ENCODE measurements around the gene PTPRC.
A peak's percentile ranks its signal among the peaks of the same experiment; 100 is the strongest.

The PTPRC gene

GRCh38 chr1:198657550-198658064, 18.8 kb downstream of the PTPRC start (continued):
- TF ChIP-seq, protein P1, sequence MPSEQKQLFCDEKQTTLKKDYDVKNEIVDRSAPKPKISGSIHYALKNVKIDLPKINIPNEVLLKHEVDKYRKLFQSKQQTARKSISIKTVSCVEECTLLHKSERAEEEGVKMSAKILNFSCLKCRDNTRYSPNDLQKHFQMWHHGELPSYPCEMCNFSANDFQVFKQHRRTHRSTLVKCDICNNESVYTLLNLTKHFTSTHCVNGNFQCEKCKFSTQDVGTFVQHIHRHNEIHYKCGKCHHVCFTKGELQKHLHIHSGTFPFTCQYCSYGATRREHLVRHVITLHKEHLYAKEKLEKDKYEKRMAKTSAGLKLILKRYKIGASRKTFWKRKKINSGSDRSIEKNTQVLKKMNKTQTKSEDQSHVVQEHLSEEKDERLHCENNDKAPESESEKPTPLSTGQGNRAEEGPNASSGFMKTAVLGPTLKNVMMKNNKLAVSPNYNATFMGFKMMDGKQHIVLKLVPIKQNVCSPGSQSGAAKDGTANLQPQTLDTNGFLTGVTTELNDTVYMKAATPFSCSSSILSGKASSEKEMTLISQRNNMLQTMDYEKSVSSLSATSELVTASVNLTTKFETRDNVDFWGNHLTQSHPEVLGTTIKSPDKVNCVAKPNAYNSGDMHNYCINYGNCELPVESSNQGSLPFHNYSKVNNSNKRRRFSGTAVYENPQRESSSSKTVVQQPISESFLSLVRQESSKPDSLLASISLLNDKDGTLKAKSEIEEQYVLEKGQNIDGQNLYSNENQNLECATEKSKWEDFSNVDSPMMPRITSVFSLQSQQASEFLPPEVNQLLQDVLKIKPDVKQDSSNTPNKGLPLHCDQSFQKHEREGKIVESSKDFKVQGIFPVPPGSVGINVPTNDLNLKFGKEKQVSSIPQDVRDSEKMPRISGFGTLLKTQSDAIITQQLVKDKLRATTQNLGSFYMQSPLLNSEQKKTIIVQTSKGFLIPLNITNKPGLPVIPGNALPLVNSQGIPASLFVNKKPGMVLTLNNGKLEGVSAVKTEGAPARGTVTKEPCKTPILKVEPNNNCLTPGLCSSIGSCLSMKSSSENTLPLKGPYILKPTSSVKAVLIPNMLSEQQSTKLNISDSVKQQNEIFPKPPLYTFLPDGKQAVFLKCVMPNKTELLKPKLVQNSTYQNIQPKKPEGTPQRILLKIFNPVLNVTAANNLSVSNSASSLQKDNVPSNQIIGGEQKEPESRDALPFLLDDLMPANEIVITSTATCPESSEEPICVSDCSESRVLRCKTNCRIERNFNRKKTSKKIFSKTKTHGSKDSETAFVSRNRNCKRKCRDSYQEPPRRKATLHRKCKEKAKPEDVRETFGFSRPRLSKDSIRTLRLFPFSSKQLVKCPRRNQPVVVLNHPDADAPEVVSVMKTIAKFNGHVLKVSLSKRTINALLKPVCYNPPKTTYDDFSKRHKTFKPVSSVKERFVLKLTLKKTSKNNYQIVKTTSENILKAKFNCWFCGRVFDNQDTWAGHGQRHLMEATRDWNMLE (tag by site-specific recombination; conservative IDR thresholded peaks at IDR 0.05; ENCODE audit: low read depth) = no peak; the same call in 1 of the 2 replicates
- TF ChIP-seq, protein P2, sequence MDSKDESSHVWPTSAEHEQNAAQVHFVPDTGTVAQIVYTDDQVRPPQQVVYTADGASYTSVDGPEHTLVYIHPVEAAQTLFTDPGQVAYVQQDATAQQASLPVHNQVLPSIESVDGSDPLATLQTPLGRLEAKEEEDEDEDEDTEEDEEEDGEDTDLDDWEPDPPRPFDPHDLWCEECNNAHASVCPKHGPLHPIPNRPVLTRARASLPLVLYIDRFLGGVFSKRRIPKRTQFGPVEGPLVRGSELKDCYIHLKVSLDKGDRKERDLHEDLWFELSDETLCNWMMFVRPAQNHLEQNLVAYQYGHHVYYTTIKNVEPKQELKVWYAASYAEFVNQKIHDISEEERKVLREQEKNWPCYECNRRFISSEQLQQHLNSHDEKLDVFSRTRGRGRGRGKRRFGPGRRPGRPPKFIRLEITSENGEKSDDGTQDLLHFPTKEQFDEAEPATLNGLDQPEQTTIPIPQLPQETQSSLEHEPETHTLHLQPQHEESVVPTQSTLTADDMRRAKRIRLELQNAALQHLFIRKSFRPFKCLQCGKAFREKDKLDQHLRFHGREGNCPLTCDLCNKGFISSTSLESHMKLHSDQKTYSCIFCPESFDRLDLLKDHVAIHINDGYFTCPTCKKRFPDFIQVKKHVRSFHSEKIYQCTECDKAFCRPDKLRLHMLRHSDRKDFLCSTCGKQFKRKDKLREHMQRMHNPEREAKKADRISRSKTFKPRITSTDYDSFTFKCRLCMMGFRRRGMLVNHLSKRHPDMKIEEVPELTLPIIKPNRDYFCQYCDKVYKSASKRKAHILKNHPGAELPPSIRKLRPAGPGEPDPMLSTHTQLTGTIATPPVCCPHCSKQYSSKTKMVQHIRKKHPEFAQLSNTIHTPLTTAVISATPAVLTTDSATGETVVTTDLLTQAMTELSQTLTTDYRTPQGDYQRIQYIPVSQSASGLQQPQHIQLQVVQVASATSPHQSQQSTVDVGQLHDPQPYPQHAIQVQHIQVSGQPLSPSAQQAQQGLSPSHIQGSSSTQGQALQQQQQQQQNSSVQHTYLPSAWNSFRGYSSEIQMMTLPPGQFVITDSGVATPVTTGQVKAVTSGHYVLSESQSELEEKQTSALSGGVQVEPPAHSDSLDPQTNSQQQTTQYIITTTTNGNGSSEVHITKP (tag by site-specific recombination; IDR thresholded peaks at IDR 0.05) = no peak
- TF ChIP-seq EGR2 (tag by site-specific recombination; IDR thresholded peaks at IDR 0.05; ENCODE audit: low read depth) = no peak
- TF ChIP-seq ZNF768 (tag by site-specific recombination; IDR thresholded peaks at IDR 0.05) = 0 out of 2 replicates have a peak, but pooled peaks have one; percentile 32
- TF ChIP-seq MZF1 (tag by site-specific recombination; IDR thresholded peaks at IDR 0.05; ENCODE audit: borderline replicate concordance) = peak; percentile 19; the same call in 1 of the 2 replicates
- no peak for TF ChIP-seq ZBTB20 (tag by site-specific recombination; IDR thresholded peaks at IDR 0.05)
- TF ChIP-seq ZNF610 (tag by site-specific recombination; IDR thresholded peaks at IDR 0.05; ENCODE audit: borderline replicate concordance) = no peak
- TF ChIP-seq ZNF248 (tag by site-specific recombination; IDR thresholded peaks at IDR 0.05) = no peak
- TF ChIP-seq ZNF366 (tag by site-specific recombination; conservative IDR thresholded peaks at IDR 0.05) = no peak
- TF ChIP-seq WT1 (tag by site-specific recombination; IDR thresholded peaks at IDR 0.05) = peak; percentile 34; the same call in 1 of the 2 replicates
- no peak for TF ChIP-seq ZNF76 (tag by site-specific recombination; IDR thresholded peaks at IDR 0.05; ENCODE audit: borderline replicate concordance, low read depth)
- no peak for TF ChIP-seq ZNF398 (tag by site-specific recombination; IDR thresholded peaks at IDR 0.05)
- peak; percentile 40; the same call in 1 of the 2 replicates for TF ChIP-seq IKZF3 (tag by site-specific recombination; IDR thresholded peaks at IDR 0.05)
- no peak for TF ChIP-seq TCF7L2 (IDR thresholded peaks at IDR 0.05; ENCODE audit: borderline replicate concordance, low read depth, low read length)
- no peak for TF ChIP-seq ZNF311 (tag by site-specific recombination; IDR thresholded peaks at IDR 0.05; ENCODE audit: borderline replicate concordance)
- no peak for TF ChIP-seq ZNF596 (tag by site-specific recombination; IDR thresholded peaks at IDR 0.05)
- TF ChIP-seq, protein P3, sequence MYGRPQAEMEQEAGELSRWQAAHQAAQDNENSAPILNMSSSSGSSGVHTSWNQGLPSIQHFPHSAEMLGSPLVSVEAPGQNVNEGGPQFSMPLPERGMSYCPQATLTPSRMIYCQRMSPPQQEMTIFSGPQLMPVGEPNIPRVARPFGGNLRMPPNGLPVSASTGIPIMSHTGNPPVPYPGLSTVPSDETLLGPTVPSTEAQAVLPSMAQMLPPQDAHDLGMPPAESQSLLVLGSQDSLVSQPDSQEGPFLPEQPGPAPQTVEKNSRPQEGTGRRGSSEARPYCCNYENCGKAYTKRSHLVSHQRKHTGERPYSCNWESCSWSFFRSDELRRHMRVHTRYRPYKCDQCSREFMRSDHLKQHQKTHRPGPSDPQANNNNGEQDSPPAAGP (tag by site-specific recombination; IDR thresholded peaks at IDR 0.05) = no peak
- TF ChIP-seq ZNF629 (tag by site-specific recombination; IDR thresholded peaks at IDR 0.05) = peak; percentile 37
- TF ChIP-seq, protein P4, sequence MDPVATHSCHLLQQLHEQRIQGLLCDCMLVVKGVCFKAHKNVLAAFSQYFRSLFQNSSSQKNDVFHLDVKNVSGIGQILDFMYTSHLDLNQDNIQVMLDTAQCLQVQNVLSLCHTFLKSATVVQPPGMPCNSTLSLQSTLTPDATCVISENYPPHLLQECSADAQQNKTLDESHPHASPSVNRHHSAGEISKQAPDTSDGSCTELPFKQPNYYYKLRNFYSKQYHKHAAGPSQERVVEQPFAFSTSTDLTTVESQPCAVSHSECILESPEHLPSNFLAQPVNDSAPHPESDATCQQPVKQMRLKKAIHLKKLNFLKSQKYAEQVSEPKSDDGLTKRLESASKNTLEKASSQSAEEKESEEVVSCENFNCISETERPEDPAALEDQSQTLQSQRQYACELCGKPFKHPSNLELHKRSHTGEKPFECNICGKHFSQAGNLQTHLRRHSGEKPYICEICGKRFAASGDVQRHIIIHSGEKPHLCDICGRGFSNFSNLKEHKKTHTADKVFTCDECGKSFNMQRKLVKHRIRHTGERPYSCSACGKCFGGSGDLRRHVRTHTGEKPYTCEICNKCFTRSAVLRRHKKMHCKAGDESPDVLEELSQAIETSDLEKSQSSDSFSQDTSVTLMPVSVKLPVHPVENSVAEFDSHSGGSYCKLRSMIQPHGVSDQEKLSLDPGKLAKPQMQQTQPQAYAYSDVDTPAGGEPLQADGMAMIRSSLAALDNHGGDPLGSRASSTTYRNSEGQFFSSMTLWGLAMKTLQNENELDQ (tag by site-specific recombination; IDR thresholded peaks at IDR 0.05; ENCODE audit: low read depth) = no peak
- TF ChIP-seq ZNF175 (tag by site-specific recombination; IDR thresholded peaks at IDR 0.05) = no peak
- TF ChIP-seq ZNF48 (tag by site-specific recombination; IDR thresholded peaks at IDR 0.05) = no peak
- TF ChIP-seq HOXD13 (CRISPR knock-in tag; IDR thresholded peaks at IDR 0.05; ENCODE audit: borderline replicate concordance) = peak; percentile 79; the same call in 1 of the 2 replicates
- TF ChIP-seq, protein P5, sequence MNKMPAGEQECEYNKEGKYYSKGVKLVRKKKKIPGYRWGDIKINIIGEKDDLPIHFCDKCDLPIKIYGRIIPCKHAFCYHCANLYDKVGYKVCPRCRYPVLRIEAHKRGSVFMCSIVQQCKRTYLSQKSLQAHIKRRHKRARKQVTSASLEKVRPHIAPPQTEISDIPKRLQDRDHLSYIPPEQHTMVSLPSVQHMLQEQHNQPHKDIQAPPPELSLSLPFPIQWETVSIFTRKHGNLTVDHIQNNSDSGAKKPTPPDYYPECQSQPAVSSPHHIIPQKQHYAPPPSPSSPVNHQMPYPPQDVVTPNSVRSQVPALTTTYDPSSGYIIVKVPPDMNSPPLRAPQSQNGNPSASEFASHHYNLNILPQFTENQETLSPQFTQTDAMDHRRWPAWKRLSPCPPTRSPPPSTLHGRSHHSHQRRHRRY (tag by site-specific recombination; IDR thresholded peaks at IDR 0.05) = no peak
- no peak for TF ChIP-seq ZNF37A (tag by site-specific recombination; IDR thresholded peaks at IDR 0.05)
- TF ChIP-seq ZNF555 (tag by site-specific recombination; conservative IDR thresholded peaks at IDR 0.05) = no peak
